RWPE2 (cell line): Measurements from ENCODE around the gene VPS26B.

Experiments used
- ATAC-seq: fragments of 200-7000 bp; cut with Tn5 transposase; 3 replicates; pipeline ENCODE4 v1.9.1; 2021; ENCODE audit warnings: low read depth
- DNase-seq: peaks from one replicate; pipeline ENCODE4 v3.0.0-alpha.2; 2020; ENCODE audit warnings: low spot score
- H3K27ac ChIP-seq: fragments of 450-650 bp; 2 replicates; pipeline ENCODE4 v1.5.1; 2017; ENCODE audit warnings: mild to moderate bottlenecking; ENCODE audit not compliant: poor library complexity, severe bottlenecking
- H3K27me3 ChIP-seq: fragments of 250-450 bp; sonication (Bioruptor Pico); 2 replicates; pipeline ENCODE4 v1.5.1; 2021; ENCODE audit warnings: mild to moderate bottlenecking, moderate library complexity; ENCODE audit not compliant: insufficient read depth, poor library complexity, severe bottlenecking
- H3K36me3 ChIP-seq: fragments of 250-450 bp; sonication (Bioruptor Pico); 2 replicates; pipeline ENCODE4 v1.5.1; 2020; ENCODE audit warnings: low read depth, mild to moderate bottlenecking, moderate library complexity
- H3K4me1 ChIP-seq: fragments of 250-450 bp; sonication (Bioruptor Pico); 2 replicates; pipeline ENCODE4 v1.5.1; 2021; ENCODE audit warnings: mild to moderate bottlenecking, moderate library complexity; ENCODE audit not compliant: insufficient read depth, poor library complexity, severe bottlenecking
- H3K4me3 ChIP-seq: fragments of 250-450 bp; sonication (Bioruptor Pico); 2 replicates; pipeline ENCODE4 v1.5.1; 2021; ENCODE audit warnings: mild to moderate bottlenecking, moderate library complexity; ENCODE audit not compliant: severe bottlenecking
- H3K9me3 ChIP-seq: fragments of 250-450 bp; sonication (Bioruptor Pico); 2 replicates; pipeline ENCODE4 v1.5.1; 2021; ENCODE audit warnings: mild to moderate bottlenecking, moderate library complexity; ENCODE audit not compliant: severe bottlenecking
- CTCF ChIP-seq: fragments of 450-650 bp; IDR thresholded peaks from one replicate; pipeline ENCODE4 v1.5.1; 2017; ENCODE audit warnings: mild to moderate bottlenecking, moderate library complexity; ENCODE audit not compliant: poor library complexity, severe bottlenecking

VPS26B gene

GRCh38 chr11:134260983-134261382 lies 36.5 kb downstream of the VPS26B start:
- H3K9me3 ChIP-seq: no peaks in the 10 kb centered on the region
- H3K27ac ChIP-seq: no peak overlapping the region
- DNase-seq: no peak
- H3K36me3 ChIP-seq: peaks cover 57% of the 10 kb centered on the region
- no peak for TF ChIP-seq CTCF
- no peaks in the 10 kb centered on the region for H3K27me3 ChIP-seq
- no peaks in the 10 kb centered on the region for H3K4me1 ChIP-seq
- H3K4me3 ChIP-seq: no peak overlapping the region
- no peak for ATAC-seq

GRCh38 chr11:134261626-134262488 lies 37.4 kb downstream of the VPS26B start:
- peaks cover 7% of the 10 kb centered on the region for H3K4me1 ChIP-seq
- ATAC-seq (no peak), DNase-seq (no peak)
- no peaks in the 10 kb centered on the region for H3K27me3 ChIP-seq
- H3K36me3 ChIP-seq: peaks cover 49% of the 10 kb centered on the region
- H3K27ac ChIP-seq: no peak overlapping the region
- H3K9me3 ChIP-seq: no peaks in the 10 kb centered on the region
- peak; percentile 55 for TF ChIP-seq CTCF
- no peak overlapping the region for H3K4me3 ChIP-seq

GRCh38 chr11:134264966-134265764 lies 40.7 kb downstream of the VPS26B start:
- H3K27ac ChIP-seq: peak overlapping the region; percentile 75

GRCh38 chr11:134266440-134266839 lies 42.0 kb downstream of the VPS26B start:
- no peak overlapping the region for H3K4me3 ChIP-seq
- ATAC-seq: peak; percentile 25
- no peak for TF ChIP-seq CTCF
- DNase-seq: no peak
- H3K36me3 ChIP-seq: peaks cover 22% of the 10 kb centered on the region
- H3K9me3 ChIP-seq: no peaks in the 10 kb centered on the region
- H3K4me1 ChIP-seq: peaks cover 18% of the 10 kb centered on the region
- peak overlapping the region; percentile 75 for H3K27ac ChIP-seq
- H3K27me3 ChIP-seq: no peaks in the 10 kb centered on the region

More at GRCh38 chr11:134264966-134265764, 40.7 kb downstream of the VPS26B start:
- Histone ChIP-seq H3K27me3 (no peaks in the 10 kb centered on the region), H3K36me3 (peaks cover 26% of the 10 kb centered on the region), H3K4me3 (no peak overlapping the region), H3K9me3 (no peaks in the 10 kb centered on the region), H3K4me1 (peaks cover 18% of the 10 kb centered on the region)
- ATAC-seq (no peak), DNase-seq (no peak)
- TF ChIP-seq CTCF: no peak
